Measurements from ENCODE around the gene LRP8. TPM values are rescaled to one million over a fixed set of nuclear protein-coding genes. Genes with fewer than 3 reads are reported as not detected.

LRP8 gene
- polyA plus RNA-seq, 2 of the 4 experiments (the other 2 are of a cell fraction), result 32.6 to 46.1 TPM

DNA sequence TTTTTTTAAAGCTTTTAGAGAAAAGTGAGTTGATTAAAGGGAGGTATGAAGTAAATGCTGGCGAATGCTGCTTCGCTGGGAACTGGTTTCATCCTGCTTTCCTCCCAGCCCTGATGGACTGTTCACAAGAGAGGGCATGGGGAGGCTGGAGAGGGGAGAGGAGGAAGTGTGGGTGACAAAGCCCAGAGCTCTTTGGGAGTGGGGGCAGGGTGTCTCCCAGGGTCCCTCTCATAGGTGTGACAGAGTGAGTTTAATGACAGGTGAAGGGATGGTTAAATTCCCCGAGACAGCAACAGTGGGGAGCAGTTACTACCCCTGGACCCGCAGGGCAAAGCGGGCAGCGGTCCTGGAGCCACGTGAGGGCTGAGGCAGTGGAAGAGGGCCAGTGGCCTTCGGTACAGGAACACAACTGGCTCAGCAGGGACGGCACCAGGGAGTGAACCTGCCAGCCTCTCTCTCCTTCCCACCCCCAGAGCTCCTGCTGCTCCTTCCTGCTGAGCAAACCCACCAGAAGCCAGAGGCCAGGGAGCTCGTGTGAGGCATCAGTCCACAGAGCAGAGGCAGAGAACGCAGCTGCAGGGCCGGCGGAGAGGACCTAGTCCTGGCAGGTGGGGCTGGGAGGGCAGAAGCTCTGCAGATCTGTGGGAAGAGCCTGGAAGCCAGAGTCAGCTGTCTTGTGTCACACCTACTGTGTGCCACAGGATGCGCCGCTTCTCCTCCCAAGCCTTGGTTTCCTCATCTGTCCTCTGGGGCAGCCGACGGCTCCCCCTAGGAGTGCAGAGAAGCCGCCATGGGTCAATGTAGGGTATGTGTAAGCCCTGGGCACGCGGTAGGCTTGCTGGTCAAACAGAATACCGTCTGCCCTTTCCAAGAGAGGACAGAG is 20.9 kb upstream of the LRP8 start:
- CTCF ChIA-PET, result interaction anchor here (1.2 kb wide), 1 partner anchor 71 kb away, joined by 4 read pairs; no protein-coding TSS in a partner anchor
- DNase-seq (ENCODE audit: low read depth in 1 of 2, low spot score in 1 of 2), result no peak
- Histone ChIP-seq H3K4me2 (no peak overlapping the region), H3K4me3 (no peak overlapping the region), H3K4me1 (no peaks in the 10 kb centered on the region), H3K9me3 (no peaks in the 10 kb centered on the region), H3K27ac (no peak overlapping the region)
- 87% methylated on average over 17 of the region's 21 CpGs for WGBS (ENCODE audit: missing lambda C conversion rate)
- ATAC-seq, result no peak; a peak in 1 of 6 replicates
- no peak for TF ChIP-seq RFX5 (IDR thresholded peaks at IDR 0.05)
- TF ChIP-seq, protein P1, sequence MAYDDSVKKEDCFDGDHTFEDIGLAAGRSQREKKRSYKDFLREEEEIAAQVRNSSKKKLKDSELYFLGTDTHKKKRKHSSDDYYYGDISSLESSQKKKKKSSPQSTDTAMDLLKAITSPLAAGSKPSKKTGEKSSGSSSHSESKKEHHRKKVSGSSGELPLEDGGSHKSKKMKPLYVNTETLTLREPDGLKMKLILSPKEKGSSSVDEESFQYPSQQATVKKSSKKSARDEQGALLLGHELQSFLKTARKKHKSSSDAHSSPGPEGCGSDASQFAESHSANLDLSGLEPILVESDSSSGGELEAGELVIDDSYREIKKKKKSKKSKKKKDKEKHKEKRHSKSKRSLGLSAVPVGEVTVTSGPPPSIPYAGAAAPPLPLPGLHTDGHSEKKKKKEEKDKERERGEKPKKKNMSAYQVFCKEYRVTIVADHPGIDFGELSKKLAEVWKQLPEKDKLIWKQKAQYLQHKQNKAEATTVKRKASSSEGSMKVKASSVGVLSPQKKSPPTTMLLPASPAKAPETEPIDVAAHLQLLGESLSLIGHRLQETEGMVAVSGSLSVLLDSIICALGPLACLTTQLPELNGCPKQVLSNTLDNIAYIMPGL (CRISPR knock-in tag; IDR thresholded peaks at IDR 0.05; ENCODE audit: borderline replicate concordance), result no peak
- no peak for TF ChIP-seq ZNF302 (CRISPR knock-in tag; IDR thresholded peaks at IDR 0.05)
- TF ChIP-seq RAD21 (conservative IDR thresholded peaks at IDR 0.05 in 1 of 2, IDR thresholded peaks at IDR 0.05 in 1 of 2), result no peak
- TF ChIP-seq TP53 (CRISPR knock-in tag; IDR thresholded peaks at IDR 0.05), result no peak
- TF ChIP-seq, protein P2, sequence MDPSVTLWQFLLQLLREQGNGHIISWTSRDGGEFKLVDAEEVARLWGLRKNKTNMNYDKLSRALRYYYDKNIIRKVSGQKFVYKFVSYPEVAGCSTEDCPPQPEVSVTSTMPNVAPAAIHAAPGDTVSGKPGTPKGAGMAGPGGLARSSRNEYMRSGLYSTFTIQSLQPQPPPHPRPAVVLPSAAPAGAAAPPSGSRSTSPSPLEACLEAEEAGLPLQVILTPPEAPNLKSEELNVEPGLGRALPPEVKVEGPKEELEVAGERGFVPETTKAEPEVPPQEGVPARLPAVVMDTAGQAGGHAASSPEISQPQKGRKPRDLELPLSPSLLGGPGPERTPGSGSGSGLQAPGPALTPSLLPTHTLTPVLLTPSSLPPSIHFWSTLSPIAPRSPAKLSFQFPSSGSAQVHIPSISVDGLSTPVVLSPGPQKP (IDR thresholded peaks at IDR 0.05; ENCODE audit: low read depth, low read length), result no peak
- TF ChIP-seq MAFK (IDR thresholded peaks at IDR 0.05; ENCODE audit: partially characterized antibody), result no peak
- TF ChIP-seq RNF2 (IDR thresholded peaks at IDR 0.05; ENCODE audit: borderline replicate concordance, low read depth), result no peak
- TF ChIP-seq POLR2AphosphoS2 (conservative IDR thresholded peaks at IDR 0.05; ENCODE audit: low read length), result no peak
- TF ChIP-seq, protein P3, sequence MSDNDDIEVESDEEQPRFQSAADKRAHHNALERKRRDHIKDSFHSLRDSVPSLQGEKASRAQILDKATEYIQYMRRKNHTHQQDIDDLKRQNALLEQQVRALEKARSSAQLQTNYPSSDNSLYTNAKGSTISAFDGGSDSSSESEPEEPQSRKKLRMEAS (IDR thresholded peaks at IDR 0.05), result no peak
- TF ChIP-seq JUNB (IDR thresholded peaks at IDR 0.05), result no peak
- TF ChIP-seq, protein P4, sequence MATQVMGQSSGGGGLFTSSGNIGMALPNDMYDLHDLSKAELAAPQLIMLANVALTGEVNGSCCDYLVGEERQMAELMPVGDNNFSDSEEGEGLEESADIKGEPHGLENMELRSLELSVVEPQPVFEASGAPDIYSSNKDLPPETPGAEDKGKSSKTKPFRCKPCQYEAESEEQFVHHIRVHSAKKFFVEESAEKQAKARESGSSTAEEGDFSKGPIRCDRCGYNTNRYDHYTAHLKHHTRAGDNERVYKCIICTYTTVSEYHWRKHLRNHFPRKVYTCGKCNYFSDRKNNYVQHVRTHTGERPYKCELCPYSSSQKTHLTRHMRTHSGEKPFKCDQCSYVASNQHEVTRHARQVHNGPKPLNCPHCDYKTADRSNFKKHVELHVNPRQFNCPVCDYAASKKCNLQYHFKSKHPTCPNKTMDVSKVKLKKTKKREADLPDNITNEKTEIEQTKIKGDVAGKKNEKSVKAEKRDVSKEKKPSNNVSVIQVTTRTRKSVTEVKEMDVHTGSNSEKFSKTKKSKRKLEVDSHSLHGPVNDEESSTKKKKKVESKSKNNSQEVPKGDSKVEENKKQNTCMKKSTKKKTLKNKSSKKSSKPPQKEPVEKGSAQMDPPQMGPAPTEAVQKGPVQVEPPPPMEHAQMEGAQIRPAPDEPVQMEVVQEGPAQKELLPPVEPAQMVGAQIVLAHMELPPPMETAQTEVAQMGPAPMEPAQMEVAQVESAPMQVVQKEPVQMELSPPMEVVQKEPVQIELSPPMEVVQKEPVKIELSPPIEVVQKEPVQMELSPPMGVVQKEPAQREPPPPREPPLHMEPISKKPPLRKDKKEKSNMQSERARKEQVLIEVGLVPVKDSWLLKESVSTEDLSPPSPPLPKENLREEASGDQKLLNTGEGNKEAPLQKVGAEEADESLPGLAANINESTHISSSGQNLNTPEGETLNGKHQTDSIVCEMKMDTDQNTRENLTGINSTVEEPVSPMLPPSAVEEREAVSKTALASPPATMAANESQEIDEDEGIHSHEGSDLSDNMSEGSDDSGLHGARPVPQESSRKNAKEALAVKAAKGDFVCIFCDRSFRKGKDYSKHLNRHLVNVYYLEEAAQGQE (IDR thresholded peaks at IDR 0.05), result no peak
- TF ChIP-seq RARB (CRISPR knock-in tag; IDR thresholded peaks at IDR 0.05), result no peak
- POLR2A ChIA-PET, result no interaction called here
- FAIRE-seq, result no peak

DNA sequence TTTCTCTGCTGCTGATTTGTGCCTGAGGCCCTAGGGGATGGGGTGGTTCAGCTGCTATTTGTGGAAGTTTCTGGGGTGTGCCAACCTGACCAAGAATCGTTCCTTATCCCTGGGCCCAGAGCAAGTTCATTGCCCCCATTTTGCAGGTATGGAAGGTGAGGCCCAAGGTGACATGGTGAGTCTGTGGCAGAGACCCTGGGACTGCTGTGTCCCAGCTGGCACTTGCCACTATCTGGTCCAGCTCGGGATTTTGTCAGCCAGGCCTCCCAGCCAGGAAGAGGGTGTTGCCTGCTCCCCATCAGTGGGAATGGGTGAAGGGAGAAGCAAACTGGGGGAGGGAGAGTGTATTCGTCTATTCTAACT is 18.9 kb upstream of the LRP8 start:
- H3K27ac ChIP-seq, result no peak overlapping the region
- TF ChIP-seq, protein P5, sequence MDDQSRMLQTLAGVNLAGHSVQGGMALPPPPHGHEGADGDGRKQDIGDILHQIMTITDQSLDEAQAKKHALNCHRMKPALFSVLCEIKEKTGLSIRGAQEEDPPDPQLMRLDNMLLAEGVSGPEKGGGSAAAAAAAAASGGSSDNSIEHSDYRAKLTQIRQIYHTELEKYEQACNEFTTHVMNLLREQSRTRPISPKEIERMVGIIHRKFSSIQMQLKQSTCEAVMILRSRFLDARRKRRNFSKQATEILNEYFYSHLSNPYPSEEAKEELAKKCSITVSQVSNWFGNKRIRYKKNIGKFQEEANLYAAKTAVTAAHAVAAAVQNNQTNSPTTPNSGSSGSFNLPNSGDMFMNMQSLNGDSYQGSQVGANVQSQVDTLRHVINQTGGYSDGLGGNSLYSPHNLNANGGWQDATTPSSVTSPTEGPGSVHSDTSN (IDR thresholded peaks at IDR 0.05), result no peak
- no peaks in the 10 kb centered on the region for H3K4me1 ChIP-seq
- FAIRE-seq, result no peak
- H3K4me3 ChIP-seq, result no peak overlapping the region
- no peak for DNase-seq (ENCODE audit: low read depth in 1 of 2, low spot score in 1 of 2)
- no peak overlapping the region for H3K4me2 ChIP-seq
- CTCF ChIA-PET, result interaction anchor here (0.6 to 0.9 kb wide), 3 partner anchors 20 to 133 kb away, joined by 3 to 4 read pairs (median 3); no protein-coding TSS in a partner anchor
- WGBS (ENCODE audit: missing lambda C conversion rate), result 45% methylated on average over 3 of the region's 3 CpGs
- no peak for ATAC-seq
- H3K9me3 ChIP-seq, result no peaks in the 10 kb centered on the region
- POLR2A ChIA-PET, result no interaction called here
